ENCODE measurements around the gene IL1RAPL2.

IL1RAPL2 gene

DNA sequence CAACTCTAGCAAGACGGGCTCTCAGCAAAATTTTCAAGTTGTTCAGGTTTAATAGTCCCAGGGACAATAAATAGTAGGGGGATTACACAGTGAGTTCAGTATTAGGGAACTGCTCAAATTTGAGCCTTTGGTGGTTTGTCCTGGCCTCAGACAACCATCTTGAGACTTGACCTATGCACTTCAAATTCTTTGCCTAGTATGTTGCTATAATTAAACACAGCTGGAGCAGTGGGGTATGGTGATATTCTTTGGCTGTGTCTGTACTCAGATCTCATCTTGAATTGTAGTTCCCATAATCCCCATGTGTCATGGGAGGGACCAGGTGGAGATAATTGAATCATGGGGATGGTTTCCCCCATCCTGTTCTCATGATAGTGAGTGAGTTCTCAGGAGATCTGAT lies 697.8 kb downstream of the IL1RAPL2 start:
- TF ChIP-seq, protein P1, sequence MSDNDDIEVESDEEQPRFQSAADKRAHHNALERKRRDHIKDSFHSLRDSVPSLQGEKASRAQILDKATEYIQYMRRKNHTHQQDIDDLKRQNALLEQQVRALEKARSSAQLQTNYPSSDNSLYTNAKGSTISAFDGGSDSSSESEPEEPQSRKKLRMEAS (IDR thresholded peaks at IDR 0.05; ENCODE audit: low read depth, low read length), result no peak
- no peak for TF ChIP-seq POLR2A (IDR thresholded peaks at IDR 0.05; ENCODE audit: extremely low read depth, insufficient read length)
- no peak for TF ChIP-seq MYC (IDR thresholded peaks at IDR 0.05; ENCODE audit: low read depth, low read length)
- TF ChIP-seq, protein P2, sequence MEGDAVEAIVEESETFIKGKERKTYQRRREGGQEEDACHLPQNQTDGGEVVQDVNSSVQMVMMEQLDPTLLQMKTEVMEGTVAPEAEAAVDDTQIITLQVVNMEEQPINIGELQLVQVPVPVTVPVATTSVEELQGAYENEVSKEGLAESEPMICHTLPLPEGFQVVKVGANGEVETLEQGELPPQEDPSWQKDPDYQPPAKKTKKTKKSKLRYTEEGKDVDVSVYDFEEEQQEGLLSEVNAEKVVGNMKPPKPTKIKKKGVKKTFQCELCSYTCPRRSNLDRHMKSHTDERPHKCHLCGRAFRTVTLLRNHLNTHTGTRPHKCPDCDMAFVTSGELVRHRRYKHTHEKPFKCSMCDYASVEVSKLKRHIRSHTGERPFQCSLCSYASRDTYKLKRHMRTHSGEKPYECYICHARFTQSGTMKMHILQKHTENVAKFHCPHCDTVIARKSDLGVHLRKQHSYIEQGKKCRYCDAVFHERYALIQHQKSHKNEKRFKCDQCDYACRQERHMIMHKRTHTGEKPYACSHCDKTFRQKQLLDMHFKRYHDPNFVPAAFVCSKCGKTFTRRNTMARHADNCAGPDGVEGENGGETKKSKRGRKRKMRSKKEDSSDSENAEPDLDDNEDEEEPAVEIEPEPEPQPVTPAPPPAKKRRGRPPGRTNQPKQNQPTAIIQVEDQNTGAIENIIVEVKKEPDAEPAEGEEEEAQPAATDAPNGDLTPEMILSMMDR (IDR thresholded peaks at IDR 0.05; ENCODE audit: low read depth, low read length), result no peak
- no peak for DNase-seq (ENCODE audit: low read depth)
- H3K4me3 ChIP-seq (ENCODE audit: low read depth, low read length), result no peak overlapping the region

DNA sequence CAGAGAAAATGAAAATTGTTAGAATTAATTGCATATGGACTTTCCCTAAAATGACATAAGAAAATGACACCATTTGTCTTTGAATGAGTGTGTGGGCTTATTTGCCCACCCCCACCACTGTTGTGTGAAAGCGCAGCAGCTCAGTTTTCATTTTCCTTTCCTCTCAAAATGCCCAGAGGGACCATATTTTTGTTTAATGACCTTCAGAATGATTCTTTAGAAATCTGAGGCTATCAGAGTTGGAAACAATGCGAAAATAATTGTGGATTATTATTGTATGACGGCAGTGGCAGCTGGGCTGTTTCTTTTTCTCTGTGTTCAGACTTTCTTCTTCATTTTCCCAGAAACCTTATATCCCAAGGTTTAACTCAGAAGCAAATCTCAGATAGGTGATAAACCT lies 699.1 kb downstream of the IL1RAPL2 start:
- no peak overlapping the region for H3K4me3 ChIP-seq (ENCODE audit: low read depth, low read length)
- no peak for TF ChIP-seq POLR2A (IDR thresholded peaks at IDR 0.05; ENCODE audit: extremely low read depth, insufficient read length)
- TF ChIP-seq, protein P1 (IDR thresholded peaks at IDR 0.05; ENCODE audit: low read depth, low read length), result no peak
- no peak for TF ChIP-seq MYC (IDR thresholded peaks at IDR 0.05; ENCODE audit: low read depth, low read length)
- TF ChIP-seq, protein P2 (IDR thresholded peaks at IDR 0.05; ENCODE audit: low read depth, low read length), result no peak
- no peak for DNase-seq (ENCODE audit: low read depth)

DNA sequence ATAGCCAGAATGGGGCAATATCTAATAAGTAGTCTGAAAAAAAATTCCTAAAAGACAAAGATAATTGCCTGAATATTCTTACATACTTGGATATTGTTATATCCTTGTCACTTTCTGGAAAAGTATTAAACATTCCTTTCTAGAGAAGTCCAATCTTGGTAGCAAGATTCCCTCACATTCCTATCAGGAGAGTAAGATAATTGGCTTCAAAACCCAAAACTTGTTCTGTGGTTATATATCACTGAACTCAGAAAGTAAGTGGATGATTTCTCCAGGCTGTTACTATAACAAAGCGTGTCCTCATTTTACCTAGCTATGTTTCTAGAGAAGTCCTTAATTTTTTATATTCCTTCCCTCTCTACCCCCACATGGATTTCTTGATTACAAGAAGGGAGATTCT lies 700.5 kb downstream of the IL1RAPL2 start:
- no peak for TF ChIP-seq MYC (IDR thresholded peaks at IDR 0.05; ENCODE audit: low read depth, low read length)
- no peak for TF ChIP-seq POLR2A (IDR thresholded peaks at IDR 0.05; ENCODE audit: extremely low read depth, insufficient read length)
- TF ChIP-seq, protein P2 (IDR thresholded peaks at IDR 0.05; ENCODE audit: low read depth, low read length), result no peak
- TF ChIP-seq, protein P1 (IDR thresholded peaks at IDR 0.05; ENCODE audit: low read depth, low read length), result no peak
- no peak for DNase-seq (ENCODE audit: low read depth)
- H3K4me3 ChIP-seq (ENCODE audit: low read depth, low read length), result no peak overlapping the region

DNA sequence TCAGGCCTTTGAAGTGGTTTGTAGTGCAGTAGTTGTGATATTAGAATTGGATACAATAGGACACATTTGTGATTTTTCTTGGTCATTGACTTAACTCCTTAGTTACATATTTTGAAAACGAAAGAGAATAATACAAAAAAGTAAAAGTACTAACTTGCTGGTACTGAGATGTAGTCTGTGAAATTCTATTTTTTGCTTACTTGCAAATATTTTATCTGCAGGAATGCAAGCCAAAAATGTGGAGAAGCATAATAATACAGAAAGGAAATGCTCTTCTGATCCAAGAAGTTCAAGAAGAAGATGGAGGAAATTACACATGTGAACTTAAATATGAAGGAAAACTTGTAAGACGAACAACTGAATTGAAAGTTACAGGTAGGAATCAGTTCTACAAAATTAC lies 701.2 kb downstream of the IL1RAPL2 start:
- DNase-seq (ENCODE audit: low read depth), result no peak
- TF ChIP-seq, protein P1 (IDR thresholded peaks at IDR 0.05; ENCODE audit: low read depth, low read length), result no peak
- TF ChIP-seq POLR2A (IDR thresholded peaks at IDR 0.05; ENCODE audit: extremely low read depth, insufficient read length) (no peak), MYC (IDR thresholded peaks at IDR 0.05; ENCODE audit: low read depth, low read length) (no peak)
- TF ChIP-seq, protein P2 (IDR thresholded peaks at IDR 0.05; ENCODE audit: low read depth, low read length), result no peak
- no peak overlapping the region for H3K4me3 ChIP-seq (ENCODE audit: low read depth, low read length)

DNA sequence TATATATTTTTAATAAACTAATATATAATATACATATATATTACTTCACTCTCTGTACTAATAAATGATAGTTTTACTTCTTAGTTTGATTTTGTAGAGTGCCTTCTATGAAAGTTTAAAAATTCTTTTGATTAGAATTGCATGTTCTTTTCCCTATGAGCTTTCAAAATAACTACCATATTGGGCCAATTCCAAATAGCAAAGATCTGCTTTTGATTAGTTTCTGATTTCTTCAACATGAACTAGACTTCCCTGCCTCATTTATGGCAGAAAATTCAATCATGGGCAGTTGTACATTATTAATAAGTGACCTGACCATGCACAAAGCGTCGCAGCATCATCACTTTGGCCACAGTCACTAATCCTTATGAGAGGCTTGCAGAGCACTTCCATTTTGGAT lies 703.4 kb downstream of the IL1RAPL2 start:
- TF ChIP-seq POLR2A (IDR thresholded peaks at IDR 0.05; ENCODE audit: extremely low read depth, insufficient read length) (no peak), MYC (IDR thresholded peaks at IDR 0.05; ENCODE audit: low read depth, low read length) (no peak)
- TF ChIP-seq, protein P1 (IDR thresholded peaks at IDR 0.05; ENCODE audit: low read depth, low read length), result no peak
- TF ChIP-seq, protein P2 (IDR thresholded peaks at IDR 0.05; ENCODE audit: low read depth, low read length), result no peak
- no peak overlapping the region for H3K4me3 ChIP-seq (ENCODE audit: low read depth, low read length)
- no peak for DNase-seq (ENCODE audit: low read depth)

DNA sequence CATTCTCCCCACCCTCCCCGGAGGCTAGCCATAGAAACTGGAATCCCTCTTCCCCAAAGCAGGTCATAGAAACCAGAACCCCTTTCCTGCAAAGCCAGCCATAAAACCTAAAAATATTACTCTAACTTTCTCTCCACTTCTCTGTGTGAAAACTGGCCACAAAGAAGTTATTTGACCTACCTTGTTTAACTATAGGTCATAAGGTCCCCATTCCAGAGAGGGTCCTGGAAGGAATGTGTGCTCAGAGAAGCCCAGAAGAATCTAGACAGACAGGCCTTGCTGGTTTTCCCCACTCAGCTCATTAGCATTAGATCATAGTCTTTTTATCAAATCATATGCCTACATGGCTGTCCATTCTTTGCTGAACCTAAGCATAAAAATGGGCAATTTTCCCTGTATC lies 707.3 kb downstream of the IL1RAPL2 start:
- no peak overlapping the region for H3K4me3 ChIP-seq (ENCODE audit: low read depth, low read length)
- no peak for TF ChIP-seq MYC (IDR thresholded peaks at IDR 0.05; ENCODE audit: low read depth, low read length)
- TF ChIP-seq POLR2A (IDR thresholded peaks at IDR 0.05; ENCODE audit: extremely low read depth, insufficient read length), result no peak
- TF ChIP-seq, protein P2 (IDR thresholded peaks at IDR 0.05; ENCODE audit: low read depth, low read length), result no peak
- TF ChIP-seq, protein P1 (IDR thresholded peaks at IDR 0.05; ENCODE audit: low read depth, low read length), result no peak
- no peak for DNase-seq (ENCODE audit: low read depth)

All from NB4 (cell line).